ENCODE measurements around the gene SLC41A3. TPM values are rescaled to one million over a fixed set of nuclear protein-coding genes. Genes with fewer than 3 reads are reported as not detected.

The SLC41A3 gene
- total RNA-seq, 2 donors from 2014 or later, result 46.8 to 50.4 TPM

DNA sequence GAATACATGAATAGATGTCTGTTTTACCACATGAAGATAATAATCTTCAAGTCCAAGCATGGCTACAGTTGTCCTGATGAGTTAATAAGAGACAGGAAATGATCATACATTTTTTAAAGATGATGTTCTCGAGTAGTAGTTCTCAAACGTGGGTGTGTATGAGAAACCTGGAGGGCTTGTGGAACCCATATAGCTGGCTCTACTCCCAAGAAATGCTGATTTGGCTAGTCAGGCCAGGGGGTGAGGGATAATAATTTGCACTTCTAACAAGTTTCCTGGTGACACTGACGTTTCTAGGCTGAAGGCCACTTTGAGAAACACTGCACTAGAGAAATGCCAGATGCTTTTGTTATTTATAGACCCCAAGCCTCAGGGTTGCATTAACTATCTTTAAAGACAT lies 78.0 kb downstream of the SLC41A3 start:
- no peaks in the 10 kb centered on the region for H3K27me3 Mint-ChIP-seq (ENCODE audit: insufficient read depth)
- TF ChIP-seq, protein P1, sequence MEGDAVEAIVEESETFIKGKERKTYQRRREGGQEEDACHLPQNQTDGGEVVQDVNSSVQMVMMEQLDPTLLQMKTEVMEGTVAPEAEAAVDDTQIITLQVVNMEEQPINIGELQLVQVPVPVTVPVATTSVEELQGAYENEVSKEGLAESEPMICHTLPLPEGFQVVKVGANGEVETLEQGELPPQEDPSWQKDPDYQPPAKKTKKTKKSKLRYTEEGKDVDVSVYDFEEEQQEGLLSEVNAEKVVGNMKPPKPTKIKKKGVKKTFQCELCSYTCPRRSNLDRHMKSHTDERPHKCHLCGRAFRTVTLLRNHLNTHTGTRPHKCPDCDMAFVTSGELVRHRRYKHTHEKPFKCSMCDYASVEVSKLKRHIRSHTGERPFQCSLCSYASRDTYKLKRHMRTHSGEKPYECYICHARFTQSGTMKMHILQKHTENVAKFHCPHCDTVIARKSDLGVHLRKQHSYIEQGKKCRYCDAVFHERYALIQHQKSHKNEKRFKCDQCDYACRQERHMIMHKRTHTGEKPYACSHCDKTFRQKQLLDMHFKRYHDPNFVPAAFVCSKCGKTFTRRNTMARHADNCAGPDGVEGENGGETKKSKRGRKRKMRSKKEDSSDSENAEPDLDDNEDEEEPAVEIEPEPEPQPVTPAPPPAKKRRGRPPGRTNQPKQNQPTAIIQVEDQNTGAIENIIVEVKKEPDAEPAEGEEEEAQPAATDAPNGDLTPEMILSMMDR (conservative IDR thresholded peaks at IDR 0.05), result no peak
- Histone ChIP-seq H3K9me3 (ENCODE audit: control insufficient read depth, low read length) (no peaks in the 10 kb centered on the region), H3K27ac (ENCODE audit: low read depth, low read length) (no peak overlapping the region), H3K4me1 (ENCODE audit: control insufficient read depth, insufficient read depth, low read length) (no peaks in the 10 kb centered on the region), H3K9ac (ENCODE audit: extremely low read depth, low read length, poor library complexity, severe bottlenecking) (no peak overlapping the region), H3K27me3 (ENCODE audit: control insufficient read depth, insufficient read depth, low read length, poor library complexity, severe bottlenecking) (no peaks in the 10 kb centered on the region), H3K4me3 (ENCODE audit: low read length) (no peak overlapping the region), H3K36me3 (ENCODE audit: control insufficient read depth, insufficient read depth, low read length) (peaks cover 10% of the 10 kb centered on the region)
- peaks cover 41% of the 10 kb centered on the region for H3K36me3 Mint-ChIP-seq (ENCODE audit: low read depth)
- no peaks in the 10 kb centered on the region for H3K4me1 Mint-ChIP-seq
- H3K27ac Mint-ChIP-seq, result no peak overlapping the region
- 74 to 81% methylated on average over 3 of the region's 3 CpGs for WGBS, 2 experiments (ENCODE audit: insufficient coverage in 1 of 2, insufficient read length in 1 of 2)
- no peak for DNase-seq
- H3K9me3 Mint-ChIP-seq, result peaks cover 4% of the 10 kb centered on the region
- H3K4me3 Mint-ChIP-seq, result no peak overlapping the region

DNA sequence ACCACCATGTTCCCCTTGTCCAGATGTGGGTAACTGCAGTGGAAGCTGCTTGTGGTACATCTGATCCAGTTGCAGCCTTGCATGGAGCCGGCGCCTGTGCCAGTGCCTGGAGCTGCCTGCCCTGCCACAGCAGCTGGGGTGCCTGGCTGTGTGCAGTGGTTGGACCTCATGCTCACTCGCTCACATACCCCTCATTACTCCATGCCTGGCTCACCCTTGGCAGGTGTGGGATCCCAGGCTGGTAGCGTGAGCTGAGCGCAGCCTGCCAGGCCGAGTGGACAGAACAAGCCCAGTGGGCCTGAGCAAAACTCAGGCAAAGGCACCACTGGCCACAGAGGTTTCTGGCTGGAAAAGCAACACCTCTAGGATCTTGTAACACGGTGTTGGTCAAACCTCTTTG lies 79.2 kb downstream of the SLC41A3 start:
- Histone ChIP-seq H3K9me3 (ENCODE audit: control insufficient read depth, low read length) (no peaks in the 10 kb centered on the region), H3K36me3 (ENCODE audit: control insufficient read depth, insufficient read depth, low read length) (peaks cover 10% of the 10 kb centered on the region), H3K27me3 (ENCODE audit: control insufficient read depth, insufficient read depth, low read length, poor library complexity, severe bottlenecking) (no peaks in the 10 kb centered on the region), H3K27ac (ENCODE audit: low read depth, low read length) (no peak overlapping the region), H3K4me1 (ENCODE audit: control insufficient read depth, insufficient read depth, low read length) (no peaks in the 10 kb centered on the region), H3K4me3 (ENCODE audit: low read length) (no peak overlapping the region), H3K9ac (ENCODE audit: extremely low read depth, low read length, poor library complexity, severe bottlenecking) (no peak overlapping the region)
- Mint-ChIP-seq H3K27ac (no peak overlapping the region), H3K4me1 (no peaks in the 10 kb centered on the region), H3K9me3 (peaks cover 15% of the 10 kb centered on the region), H3K36me3 (ENCODE audit: low read depth) (peaks cover 34% of the 10 kb centered on the region), H3K27me3 (ENCODE audit: insufficient read depth) (peaks cover 6% of the 10 kb centered on the region), H3K4me3 (no peak overlapping the region)
- no peak for DNase-seq
- WGBS, 2 experiments (ENCODE audit: insufficient coverage in 1 of 2, insufficient read length in 1 of 2), result 82 to 86% methylated on average over 6 to 7 of the region's 7 CpGs
- TF ChIP-seq, protein P1 (conservative IDR thresholded peaks at IDR 0.05), result no peak

DNA sequence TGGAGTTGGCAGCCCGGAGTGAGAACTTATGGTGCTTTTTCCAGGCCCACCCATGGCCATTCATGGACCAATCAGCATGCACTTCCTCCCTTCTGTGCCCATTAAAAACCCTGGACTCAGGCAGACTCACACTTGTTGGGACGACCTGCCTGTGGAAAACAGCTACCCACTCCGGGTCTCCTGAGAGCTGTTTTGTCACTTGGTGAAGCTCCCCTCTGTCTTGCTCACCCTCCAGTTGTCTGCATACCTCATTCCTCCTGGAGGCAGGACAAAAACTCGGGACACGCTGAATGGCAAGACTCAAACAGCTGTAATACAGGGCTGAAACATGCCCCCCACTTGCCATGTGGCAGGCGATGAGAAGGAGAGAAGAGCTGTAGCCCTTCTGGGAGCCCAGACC lies 79.7 kb downstream of the SLC41A3 start:
- Histone ChIP-seq H3K9me3 (ENCODE audit: control insufficient read depth, low read length) (no peaks in the 10 kb centered on the region), H3K27ac (ENCODE audit: low read depth, low read length) (no peak overlapping the region), H3K27me3 (ENCODE audit: control insufficient read depth, insufficient read depth, low read length, poor library complexity, severe bottlenecking) (no peaks in the 10 kb centered on the region), H3K4me3 (ENCODE audit: low read length) (no peak overlapping the region), H3K36me3 (ENCODE audit: control insufficient read depth, insufficient read depth, low read length) (peaks cover 10% of the 10 kb centered on the region), H3K4me1 (ENCODE audit: control insufficient read depth, insufficient read depth, low read length) (no peaks in the 10 kb centered on the region), H3K9ac (ENCODE audit: extremely low read depth, low read length, poor library complexity, severe bottlenecking) (no peak overlapping the region)
- no peak overlapping the region for H3K27ac Mint-ChIP-seq
- no peak for DNase-seq
- H3K27me3 Mint-ChIP-seq (ENCODE audit: insufficient read depth), result peaks cover 10% of the 10 kb centered on the region
- WGBS, 2 experiments (ENCODE audit: insufficient coverage in 1 of 2, insufficient read length in 1 of 2), result 86 to 95% methylated on average over 1 to 6 of the region's 6 CpGs
- no peaks in the 10 kb centered on the region for H3K4me1 Mint-ChIP-seq
- peaks cover 20% of the 10 kb centered on the region for H3K9me3 Mint-ChIP-seq
- H3K4me3 Mint-ChIP-seq, result no peak overlapping the region
- H3K36me3 Mint-ChIP-seq (ENCODE audit: low read depth), result peaks cover 32% of the 10 kb centered on the region
- TF ChIP-seq, protein P1 (conservative IDR thresholded peaks at IDR 0.05), result no peak
